B cell (primary cell): ENCODE data around the gene TSPAN32. TPM values are rescaled to one million over a fixed set of nuclear protein-coding genes. Genes with fewer than 3 reads are reported as not detected.

Source experiments
- ATAC-seq: fragments of 200-7000 bp; cut with Tn5 transposase; one replicate; pipeline ENCODE4 v1.10.0; 2021; ENCODE audit warnings: low read depth, mild to moderate bottlenecking, moderate number of reproducible peaks, moderate library complexity
- CTCF ChIA-PET: fragments of 350-600 bp; sonication (Branson Sonifier 250); formaldehyde crosslinking; loops from one replicate; lab custom pipeline; 2021; ENCODE audit warnings: antibody characterized with exemption, inconsistent platforms; lab: Charles Lee
- POLR2A ChIA-PET: fragments of 350-600 bp; sonication (Branson Sonifier 250); formaldehyde crosslinking; loops from one replicate; lab custom pipeline; 2021; ENCODE audit warnings: antibody characterized with exemption; lab: Charles Lee
- DNase-seq: peaks from one replicate; pipeline ENCODE4 v3.0.0; 2013
- H2AFZ ChIP-seq: 2 replicates; pipeline ENCODE4 v1.6.1; 2012; ENCODE audit warnings: mild to moderate bottlenecking, low read depth, low read length; ENCODE audit not compliant: insufficient read depth, poor library complexity, severe bottlenecking
- H3K27ac ChIP-seq, 2 donors: 1 replicate in 1 of 2; 2 replicates in 1 of 2; pipeline ENCODE4 v1.5.1; 2012 to 2013; ENCODE audit warnings: low read length in 2 of 2, mild to moderate bottlenecking in 2 of 2, moderate library complexity in 1 of 2
- H3K27me3 ChIP-seq, 4 experiments: fragments of 200-600 bp in 1 of 4; sonication (generic) in 1 of 4; replicated peaks in 1 of 4; 1 replicate in 2 of 4; 2 replicates in 2 of 4; pipeline versions ENCODE4 v1.6.1 to v1.7.0; 2013 to 2016; ENCODE audit warnings: low read length in 3 of 4, mild to moderate bottlenecking in 2 of 4, mixed read lengths in 1 of 4, moderate library complexity in 1 of 4; ENCODE audit not compliant: insufficient read depth in 4 of 4, control insufficient read depth in 3 of 4; ENCODE audit errors: control extremely low read depth in 1 of 4
- H3K36me3 ChIP-seq, 2 experiments: replicated peaks in 1 of 2; 1 replicate in 1 of 2; 2 replicates in 1 of 2; pipeline versions ENCODE4 v1.6.1 to v1.7.1; 2013; ENCODE audit warnings: low read length in 1 of 2; ENCODE audit not compliant: insufficient read depth in 2 of 2, control insufficient read depth in 1 of 2; ENCODE audit errors: control extremely low read depth in 1 of 2, extremely low read depth in 1 of 2
- H3K4me1 ChIP-seq, 2 donors: fragments of 200-600 bp in 1 of 2; sonication (generic) in 1 of 2; 1 replicate in 1 of 2; 2 replicates in 1 of 2; pipeline versions ENCODE4 v1.5.1 to v1.6.1; 2013 to 2017; ENCODE audit warnings: low read length in 2 of 2; ENCODE audit not compliant: control insufficient read depth in 2 of 2, insufficient read depth in 2 of 2
- H3K4me2 ChIP-seq: replicated peaks from 2 replicates; pipeline ENCODE3; 2012; ENCODE audit warnings: mild to moderate bottlenecking, low read depth, low read length; ENCODE audit not compliant: poor library complexity, severe bottlenecking
- H3K4me3 ChIP-seq, 5 experiments: fragments of 200-600 bp in 1 of 5; sonication (generic) in 1 of 5; 1 replicate in 3 of 5; 2 replicates in 2 of 5; pipeline versions ENCODE4 v1.5.1 to v1.7.0; 2011 to 2016; ENCODE audit warnings: low read length in 4 of 5, mild to moderate bottlenecking in 4 of 5, low read depth in 2 of 5, control low read depth in 1 of 5, moderate library complexity in 1 of 5; ENCODE audit not compliant: insufficient read depth in 1 of 5; ENCODE audit errors: control extremely low read depth in 1 of 5, extremely low read depth in 1 of 5
- H3K79me2 ChIP-seq: fragments of 200-600 bp; sonication (generic); one replicate; pipeline ENCODE4 v1.6.0; 2016; ENCODE audit warnings: low read length; ENCODE audit not compliant: control insufficient read depth, insufficient read depth
- H3K9ac ChIP-seq: fragments of 200-600 bp; sonication (generic); 2 replicates; pipeline ENCODE4 v1.6.1; 2017; ENCODE audit warnings: mild to moderate bottlenecking, low read length, moderate library complexity
- H3K9me3 ChIP-seq, 3 donors: one replicate each; pipeline versions ENCODE4 v1.6.1 to v1.7.1; 2013; ENCODE audit warnings: low read length in 2 of 3; ENCODE audit not compliant: control insufficient read depth in 2 of 3, insufficient read depth in 1 of 3; ENCODE audit errors: control extremely low read depth in 1 of 3
- H4K20me1 ChIP-seq: 2 replicates; pipeline ENCODE4 v1.6.0; 2012; ENCODE audit warnings: mild to moderate bottlenecking, low read length; ENCODE audit not compliant: insufficient read depth, control insufficient read depth, poor library complexity, severe bottlenecking
- H3K27ac Mint-ChIP-seq: one replicate; pipeline ENCODE4 v1.8.0; 2021; ENCODE audit warnings: mixed read lengths
- H3K27me3 Mint-ChIP-seq: one replicate; pipeline ENCODE4 v1.8.0; 2021; ENCODE audit warnings: mixed read lengths
- H3K4me1 Mint-ChIP-seq: one replicate; pipeline ENCODE4 v1.8.0; 2021; ENCODE audit warnings: mixed read lengths
- H3K4me3 Mint-ChIP-seq: one replicate; pipeline ENCODE4 v1.8.0; 2021; ENCODE audit warnings: mixed read lengths
- H3K9me3 Mint-ChIP-seq: one replicate; pipeline ENCODE4 v1.8.0; 2022; ENCODE audit warnings: mixed read lengths; ENCODE audit not compliant: insufficient read depth
- CTCF ChIP-seq: fragments of 200-600 bp; IDR thresholded peaks from one replicate; pipeline ENCODE4 v1.8.0; 2022; ENCODE audit warnings: antibody characterized with exemption, mild to moderate bottlenecking
- EZH2 ChIP-seq: IDR thresholded peaks from 2 replicates; pipeline ENCODE4 v1.6.1; 2012; ENCODE audit warnings: borderline replicate concordance, low read depth, mild to moderate bottlenecking, moderate library complexity, low read length; ENCODE audit not compliant: insufficient read depth, poor library complexity, severe bottlenecking
- WGBS: methylation state at CpG from one replicate; pipeline ENCODE4 v1.1.5; 2013; ENCODE audit warnings: missing lambda C conversion rate; ENCODE audit not compliant: insufficient coverage; 5-methylcytosine and 5-hydroxymethylcytosine counted together
- intact Hi-C: fragments of 100-400 bp; cut with micrococcal nuclease; formaldehyde crosslinking; loops from one replicate; pipeline ENCODE4 v1.10.0; 2022
- polyA plus RNA-seq: library from polyadenylated mRNA; depleted of rRNA; stranded (reverse); fragments of >200 nt; gene quantifications from 2 replicates; pipeline ENCODE4 v1.2.3, GENCODE V29; 2012
- total RNA-seq, 2 donors: library from RNA; stranded (reverse); fragments of 120-200 nt in 1 of 2; gene quantifications; 1 replicate in 1 of 2; 2 replicates in 1 of 2; pipeline versions ENCODE4 v1.2.3 to v1.2.4, GENCODE V29; 2013 to 2022

TSPAN32 gene
- total and polyA plus RNA-seq, 2 donors (not counting 1 experiment from before 2014, with no cell fraction given): 22.2 to 75.9 TPM

- Histone ChIP-seq H3K36me3 (no peaks in the 10 kb centered on the region), H3K4me1 (peaks cover 0 to 8% of the 10 kb centered on the region in 2 donors), H3K4me3 (no peak overlapping the region), H3K27ac (no peak overlapping the region), H3K27me3 (peaks cover 0 to 2% (median 0%) of the 10 kb centered on the region in 4 experiments), H3K9ac (no peak overlapping the region), H3K79me2 (no peaks in the 10 kb centered on the region), H2AFZ (no peak overlapping the region), H3K4me2 (no peak overlapping the region), H3K9me3 (peaks cover 0 to 7% (median 0%) of the 10 kb centered on the region in 3 donors), H4K20me1 (no peaks in the 10 kb centered on the region)
- ATAC-seq (no peak), DNase-seq (no peak)
- POLR2A ChIA-PET: no interaction called here
- H3K27ac Mint-ChIP-seq: no peak overlapping the region
- WGBS: 90% methylated on average over 23 of the region's 23 CpGs
- no peak overlapping the region for H3K4me3 Mint-ChIP-seq
- peaks cover 8% of the 10 kb centered on the region for H3K27me3 Mint-ChIP-seq
- no peaks in the 10 kb centered on the region for H3K4me1 Mint-ChIP-seq
- H3K9me3 Mint-ChIP-seq: peaks cover 5% of the 10 kb centered on the region
- CTCF ChIA-PET: interaction anchor here (1.3 kb wide), 1 partner anchor 15 kb away, joined by 6 read pairs; no protein-coding TSS in a partner anchor
- TF ChIP-seq CTCF: no peak
- TF ChIP-seq EZH2: no peak
- intact Hi-C loops: no loop called here
These were observed 18.9 kb downstream of the TSPAN32 start for GRCh38 chr11:2320568-2321310.

- peaks cover 0 to 7% (median 0%) of the 10 kb centered on the region in 3 donors for H3K9me3 ChIP-seq
- no peak overlapping the region for H3K4me3 Mint-ChIP-seq
- no peaks in the 10 kb centered on the region for H3K36me3 ChIP-seq
- H4K20me1 ChIP-seq: no peaks in the 10 kb centered on the region
- no peak overlapping the region for H3K4me3 ChIP-seq
- H3K9ac ChIP-seq: no peak overlapping the region
- H3K27ac ChIP-seq: no peak overlapping the region
- peaks cover 0 to 3% of the 10 kb centered on the region in 2 donors for H3K4me1 ChIP-seq
- peaks cover 5% of the 10 kb centered on the region for H3K9me3 Mint-ChIP-seq
- no peak for TF ChIP-seq EZH2
- no peak for TF ChIP-seq CTCF
- DNase-seq (no peak), ATAC-seq (no peak)
- WGBS: 89% methylated on average over 4 of the region's 6 CpGs
- CTCF ChIA-PET: no interaction called here
- POLR2A ChIA-PET: no interaction called here
- intact Hi-C loops: no loop called here
- peaks cover 12% of the 10 kb centered on the region for H3K27me3 Mint-ChIP-seq
- no peak overlapping the region for H3K27ac Mint-ChIP-seq
- no peaks in the 10 kb centered on the region for H3K79me2 ChIP-seq
- no peak overlapping the region for H3K4me2 ChIP-seq
- H3K4me1 Mint-ChIP-seq: no peaks in the 10 kb centered on the region
- H2AFZ ChIP-seq: no peak overlapping the region
- H3K27me3 ChIP-seq: peaks cover 0 to 2% (median 0%) of the 10 kb centered on the region in 4 experiments
These were observed 19.5 kb downstream of the TSPAN32 start for GRCh38 chr11:2321311-2321683.
